IPS-18c (cell line): ENCODE data around the gene EML4.
"Not testable (repeated sequence)": the region's sequence is repeated elsewhere in the genome, so short reads cannot be mapped to it uniquely, and the experiment has no call there.

ENCODE experiments used
- H3K4me3 ChIP-seq: 2 replicates; pipeline ENCODE4 v1.7.0; 2013; ENCODE audit warnings: low read depth, mild to moderate bottlenecking, low read length, moderate library complexity; ENCODE audit not compliant: insufficient read depth
- H3K9me3 ChIP-seq: one replicate; pipeline ENCODE4 v1.6.1; 2013; ENCODE audit warnings: mild to moderate bottlenecking, low read length, moderate library complexity; ENCODE audit not compliant: control insufficient read depth, insufficient read depth

EML4 gene

DNA sequence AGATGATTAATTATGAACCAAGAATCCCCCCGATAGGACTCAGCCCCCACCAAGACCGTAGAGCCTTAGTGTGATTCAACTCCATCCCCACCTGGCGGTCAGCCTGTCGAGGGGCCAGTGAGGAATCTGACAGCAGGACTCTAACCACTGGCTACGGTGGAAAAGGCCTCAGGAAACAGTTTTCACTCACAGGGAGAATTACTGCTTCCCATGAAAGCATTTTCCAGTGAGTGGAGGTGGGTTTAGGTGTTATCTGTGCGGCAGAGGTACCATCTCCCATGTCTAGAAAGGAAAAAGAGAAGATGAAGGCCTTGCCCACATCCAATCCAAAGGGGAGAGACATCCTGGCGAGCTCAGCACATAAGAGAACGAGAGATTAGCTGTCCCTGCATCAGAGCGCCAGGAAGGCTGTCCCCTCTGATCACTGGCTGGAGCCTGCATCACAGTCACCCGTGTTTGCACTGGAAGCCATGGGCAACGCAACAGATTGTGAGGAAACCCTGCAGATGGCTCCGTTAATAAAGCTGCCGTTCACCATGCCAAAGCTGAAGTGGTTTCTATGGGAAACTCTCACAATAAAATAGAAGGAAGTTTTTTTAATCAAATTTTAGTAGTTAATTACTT, 169.5 kb downstream of the EML4 start:
- Histone ChIP-seq H3K9me3 (peaks cover 2% of the 10 kb centered on the region), H3K4me3 (no peak overlapping the region)

DNA sequence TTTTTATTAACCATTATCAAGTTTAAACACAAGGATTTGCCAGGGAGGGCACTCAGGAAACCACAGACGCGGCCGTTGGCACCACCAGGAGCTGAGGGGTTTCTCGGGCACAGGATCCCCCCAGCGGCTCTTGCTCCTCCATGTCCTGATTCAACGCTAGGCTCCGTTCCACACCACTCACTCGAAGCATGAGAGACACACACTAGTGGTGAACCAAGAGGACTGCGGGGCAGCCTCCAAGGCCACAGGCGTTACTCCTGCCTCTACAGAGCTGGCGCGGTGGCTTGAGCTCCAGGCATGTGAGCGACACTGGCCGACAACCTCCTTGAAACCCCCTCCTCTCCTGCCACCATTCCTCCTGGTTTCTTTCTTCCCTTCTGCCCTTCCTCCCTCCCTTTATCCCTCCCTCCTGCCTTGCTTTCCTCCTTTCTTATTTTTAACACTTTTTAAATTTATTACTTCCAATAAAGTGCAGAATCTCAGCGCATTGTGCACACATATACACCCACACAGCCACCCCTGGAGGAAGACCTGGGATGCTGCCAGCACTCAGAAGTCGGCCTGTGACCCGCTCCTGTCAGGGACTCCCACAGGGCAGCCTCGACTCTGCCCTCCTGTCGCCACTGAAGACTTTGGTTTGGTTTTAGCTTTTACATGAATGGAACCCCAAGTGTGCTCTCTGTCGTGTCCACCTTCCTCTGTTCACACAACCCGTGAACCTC, 170.2 kb downstream of the EML4 start:
- H3K4me3 ChIP-seq, result no peak overlapping the region
- peaks cover 2% of the 10 kb centered on the region for H3K9me3 ChIP-seq

DNA sequence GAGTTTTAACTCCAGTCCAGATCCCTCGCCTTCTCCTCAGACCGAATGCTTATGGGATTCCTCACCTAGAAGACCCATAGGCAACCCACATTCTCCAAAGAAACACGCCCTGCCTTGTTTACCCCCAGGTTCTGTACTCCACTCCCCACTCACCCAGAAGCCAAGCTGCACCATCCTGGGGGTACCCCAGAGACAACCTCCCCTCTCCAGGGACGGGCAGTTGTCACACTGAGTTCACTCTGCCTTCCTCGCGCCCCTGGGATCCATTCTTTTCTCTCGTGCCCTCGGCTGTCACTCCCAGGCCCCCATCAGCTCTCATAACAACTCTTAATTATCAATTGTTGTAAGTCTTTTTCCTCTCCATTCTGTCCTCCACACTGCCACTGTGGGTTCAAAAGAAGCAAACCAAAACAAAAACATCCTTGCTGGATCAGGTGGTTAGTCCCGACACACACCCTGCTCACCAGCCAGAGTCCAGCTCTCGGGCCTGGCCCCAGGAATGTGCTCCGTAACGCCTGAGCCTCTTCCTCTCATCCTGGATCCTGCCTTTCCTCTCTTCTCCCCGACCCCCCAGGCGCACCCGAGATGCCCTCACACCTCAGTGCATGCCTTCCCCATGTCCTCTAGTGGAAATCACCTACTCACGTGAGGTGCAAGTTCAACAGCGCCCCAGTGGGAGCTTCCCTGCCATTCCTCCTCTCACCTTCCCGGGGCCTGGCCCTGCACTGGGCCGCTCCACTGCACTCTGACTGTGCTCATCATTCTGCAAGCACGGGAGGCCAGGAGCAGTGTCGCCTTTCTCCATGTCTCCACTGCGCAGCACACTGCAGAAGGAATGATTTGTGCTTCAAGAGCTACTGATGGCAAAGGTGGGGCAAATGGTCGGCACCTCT, 171.1 kb downstream of the EML4 start:
- peaks cover 2% of the 10 kb centered on the region for H3K9me3 ChIP-seq
- H3K4me3 ChIP-seq, result no peak overlapping the region

DNA sequence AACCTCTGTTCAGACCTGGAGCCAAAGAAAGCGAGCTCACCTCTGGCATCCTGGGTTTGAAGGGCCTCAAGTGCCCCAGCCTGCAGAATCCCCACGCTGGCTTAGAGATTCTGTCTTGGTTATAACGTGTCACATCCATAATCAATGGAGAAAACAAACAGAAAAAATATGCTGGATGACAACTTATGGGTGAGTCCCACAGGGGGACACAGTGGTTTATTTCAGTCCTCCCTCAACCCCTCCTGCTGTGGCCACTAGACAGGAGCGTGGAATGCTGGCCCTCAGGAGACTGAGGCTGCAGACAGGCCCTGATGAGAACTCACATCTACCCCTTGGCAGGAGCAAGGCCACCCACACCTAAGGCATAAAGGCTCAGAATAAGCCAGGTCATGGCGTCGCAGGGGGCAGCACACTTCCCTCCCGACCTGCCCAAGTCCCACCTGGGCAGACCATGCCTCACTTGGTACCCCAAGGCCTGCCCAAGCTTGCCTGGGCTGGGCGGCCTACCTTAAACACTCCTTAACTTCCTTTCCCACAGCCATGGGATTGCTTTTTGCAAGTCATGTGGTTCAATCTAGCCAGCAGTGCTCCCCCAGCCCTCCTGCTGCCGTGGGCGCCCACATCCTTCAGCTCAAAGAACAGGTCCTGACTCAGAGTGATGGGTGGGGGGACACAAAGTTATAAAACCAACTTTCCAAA, 171.9 kb downstream of the EML4 start:
- H3K4me3 ChIP-seq, result no peak overlapping the region
- H3K9me3 ChIP-seq, result peaks cover 2% of the 10 kb centered on the region

DNA sequence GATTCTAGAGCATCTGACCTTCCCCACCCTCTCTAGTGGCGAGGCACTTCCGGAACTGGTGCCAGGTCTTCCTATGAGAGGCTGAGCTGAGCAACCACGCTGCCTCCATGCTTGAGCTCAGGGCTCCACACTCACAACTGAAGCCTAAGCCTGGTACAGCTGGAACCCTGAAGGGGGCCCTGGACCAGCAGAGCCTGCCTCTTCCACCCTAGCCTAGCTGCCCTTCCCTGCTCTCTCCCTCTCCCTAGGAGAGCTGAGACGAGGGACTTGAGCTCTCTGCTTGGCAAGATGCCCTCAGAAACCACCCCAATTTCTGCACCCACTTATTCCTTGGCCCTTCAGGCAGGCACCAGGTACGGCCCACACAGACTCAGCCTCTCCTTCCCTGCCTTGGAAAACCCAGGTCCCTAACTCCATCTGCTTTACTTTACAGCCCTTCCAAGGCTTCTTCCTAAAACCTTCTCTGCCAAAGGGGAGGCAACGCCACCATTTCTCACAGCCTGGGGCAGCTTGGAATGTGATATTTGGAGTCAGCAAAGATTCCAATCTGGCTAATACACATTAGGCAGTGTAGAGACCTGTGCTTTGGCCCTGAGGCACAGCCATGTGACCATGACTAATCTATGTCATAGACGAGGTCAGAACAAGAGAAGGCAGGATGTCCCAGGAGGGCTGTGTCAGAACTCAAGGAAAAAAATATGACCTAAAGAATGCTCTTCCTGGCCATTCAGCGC, 173.1 kb downstream of the EML4 start:
- H3K4me3 ChIP-seq, result no peak overlapping the region
- H3K9me3 ChIP-seq, result peaks cover 2% of the 10 kb centered on the region

DNA sequence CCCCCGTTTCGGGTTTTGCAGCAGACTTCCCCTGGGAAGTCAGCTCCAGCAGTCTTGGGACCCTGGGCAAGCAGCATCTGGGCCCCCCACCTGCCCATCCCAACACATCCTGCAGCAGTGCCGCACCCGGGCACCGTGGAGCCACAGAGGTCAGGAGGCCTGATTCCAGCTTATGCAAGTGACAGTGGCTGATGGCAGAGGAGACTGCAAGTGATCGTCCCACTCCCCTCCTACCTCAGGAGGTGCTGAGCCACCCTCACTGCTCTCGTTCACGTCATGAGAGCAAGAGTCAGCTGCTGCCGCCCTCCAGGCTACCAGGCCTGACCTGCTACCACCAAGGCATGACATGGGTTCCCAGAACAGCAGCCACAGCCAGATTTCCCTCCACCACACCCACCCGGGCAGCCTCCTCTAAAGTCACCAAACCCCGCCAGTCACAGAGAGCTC, 173.7 kb downstream of the EML4 start:
- Histone ChIP-seq H3K4me3 (no peak overlapping the region), H3K9me3 (peaks cover 2% of the 10 kb centered on the region)

DNA sequence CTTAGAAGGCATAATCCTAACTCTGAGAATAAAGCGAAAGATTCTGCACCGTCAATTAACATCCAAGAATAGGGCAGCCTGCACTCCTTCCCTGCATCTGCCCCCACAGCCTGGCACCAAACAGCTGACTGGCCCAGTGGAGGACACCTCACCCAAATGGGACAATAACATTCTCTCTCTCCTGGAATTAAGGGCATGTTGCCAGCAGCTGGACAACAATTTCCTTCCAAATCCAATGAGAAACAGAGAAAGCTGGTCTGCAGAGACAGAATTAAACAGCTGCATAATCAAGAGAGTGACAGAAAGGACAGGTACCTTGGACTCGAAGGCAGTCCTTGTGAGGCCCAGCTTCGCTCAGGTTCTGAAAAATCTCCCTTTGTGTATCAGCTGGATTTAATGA, 176.8 kb downstream of the EML4 start:
- Histone ChIP-seq H3K4me3 (no peak overlapping the region), H3K9me3 (peaks cover 2% of the 10 kb centered on the region)

DNA sequence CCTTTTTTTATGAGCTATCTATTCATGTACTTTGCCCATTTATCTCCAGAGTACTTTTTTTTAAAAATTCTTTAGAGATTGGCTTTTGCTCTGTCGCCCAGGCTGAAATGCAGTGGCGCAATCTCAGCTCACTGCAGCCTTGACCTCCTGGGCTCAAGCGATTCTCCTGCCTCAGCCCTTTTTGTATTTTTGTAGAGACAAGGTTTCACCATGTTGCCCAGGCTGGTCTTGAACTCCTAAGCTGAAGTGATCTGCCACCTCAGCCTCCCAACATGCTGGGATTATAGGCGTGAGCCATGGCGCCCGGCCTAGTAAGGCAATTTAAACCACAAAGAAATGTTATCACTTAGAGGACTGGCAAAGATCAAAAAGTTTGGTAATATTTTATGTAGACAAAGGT, 177.7 kb downstream of the EML4 start:
- H3K4me3 ChIP-seq, H3K9me3 ChIP-seq: not testable (repeated sequence)

DNA sequence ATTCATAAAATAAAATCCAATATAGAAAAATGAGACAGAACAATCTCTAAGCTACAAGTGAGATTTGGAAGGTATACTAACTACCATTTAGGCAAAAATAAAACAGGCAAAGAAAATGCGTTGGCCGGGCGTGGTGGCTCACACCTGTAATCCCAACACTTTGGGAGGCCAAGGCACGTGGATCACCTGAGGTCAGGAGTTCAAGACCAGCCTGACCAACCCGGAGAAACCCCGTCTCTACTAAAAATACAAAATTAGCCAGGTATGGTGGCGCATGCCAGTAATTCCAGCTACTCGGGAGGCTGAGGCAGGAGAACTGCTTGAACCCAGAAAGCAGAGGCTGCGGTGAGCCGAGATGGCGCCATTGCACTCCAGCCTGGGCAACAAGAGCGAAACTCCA, 178.4 kb downstream of the EML4 start:
- H3K4me3 ChIP-seq, result not testable (repeated sequence)

DNA sequence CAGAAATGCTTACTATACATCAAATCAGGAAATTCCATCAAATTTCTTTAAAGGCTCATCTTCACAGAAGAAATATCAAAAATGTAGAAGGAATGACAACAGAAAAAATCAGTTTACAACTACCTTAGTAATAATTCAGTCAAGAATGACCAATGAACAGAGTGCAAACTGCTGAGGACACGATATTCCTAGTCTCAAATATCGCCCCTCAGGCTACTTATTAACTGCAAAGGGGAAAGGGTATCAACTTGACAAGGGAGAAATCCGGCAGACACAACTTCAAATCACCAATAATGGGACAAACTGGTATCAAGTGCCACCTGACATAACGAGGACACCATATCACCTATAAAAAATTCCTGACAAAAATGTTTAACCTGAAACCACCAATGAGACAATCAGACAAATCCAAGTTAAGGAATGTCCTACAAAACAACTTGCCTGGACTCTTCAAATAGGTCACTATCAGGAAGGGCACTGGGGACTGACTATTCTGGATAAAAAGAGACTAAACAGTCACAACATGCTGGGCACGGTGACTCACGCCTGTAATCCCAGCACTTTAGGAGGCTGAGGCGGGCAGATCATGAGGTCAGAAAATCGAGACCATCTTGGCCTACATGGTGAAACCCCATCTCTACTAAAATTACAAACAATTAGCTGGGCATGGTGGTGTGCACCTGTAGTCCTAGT, 179.1 kb downstream of the EML4 start:
- H3K4me3 ChIP-seq, result no peak overlapping the region
- H3K9me3 ChIP-seq, result peaks cover 2% of the 10 kb centered on the region

More for the DNA sequence above, 178.4 kb downstream of the EML4 start:
- not testable (repeated sequence) for H3K9me3 ChIP-seq

DNA sequence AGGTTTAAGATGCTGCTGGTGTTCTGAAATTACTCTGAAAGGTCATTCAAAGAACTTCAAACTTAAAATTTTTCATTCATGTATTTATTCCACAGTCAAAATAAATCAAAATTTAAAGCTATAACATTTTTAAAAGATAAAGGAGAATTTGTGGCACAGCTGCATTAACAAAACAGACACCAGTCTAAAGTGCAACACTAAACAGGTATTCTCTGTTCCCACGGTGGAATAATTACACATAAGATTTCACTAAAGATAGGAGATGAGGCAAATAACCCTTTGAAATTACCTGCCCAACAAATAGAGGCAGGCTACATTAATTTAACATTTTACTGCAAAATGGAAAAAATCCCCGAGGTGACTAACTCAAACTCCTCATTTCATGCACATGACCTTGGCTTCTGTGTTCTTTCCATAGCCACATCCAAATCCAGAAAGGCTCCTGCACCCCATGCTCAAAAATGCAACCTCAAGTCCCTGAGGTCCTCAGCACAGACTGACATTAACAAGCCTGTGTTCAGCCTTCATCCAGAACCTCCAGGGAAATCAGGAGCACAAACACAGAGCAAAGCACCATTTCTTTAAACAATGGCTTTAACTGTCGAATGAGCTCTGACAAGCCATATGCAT, 181.4 kb downstream of the EML4 start:
- H3K4me3 ChIP-seq, result no peak overlapping the region

DNA sequence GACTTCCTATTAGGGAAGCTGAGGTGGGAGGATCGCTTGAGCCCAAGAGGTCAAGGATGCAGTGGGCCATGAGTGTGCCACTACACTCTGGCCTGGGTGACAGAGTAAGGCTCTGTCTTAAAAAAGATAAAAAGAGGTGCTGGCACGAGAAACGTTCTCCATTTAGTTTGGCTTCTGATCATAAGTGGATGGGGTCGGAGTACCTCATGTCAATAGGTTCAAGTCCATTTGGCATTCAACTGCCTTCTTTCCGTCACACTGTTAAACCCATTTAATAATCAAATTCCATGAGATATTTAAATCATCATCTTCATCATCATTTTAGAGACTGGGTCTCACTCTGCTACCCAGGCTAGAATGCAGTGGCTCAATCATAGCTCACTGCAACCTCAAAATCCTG, 182.7 kb downstream of the EML4 start:
- Histone ChIP-seq H3K4me3 (no peak overlapping the region), H3K9me3 (peaks cover 2% of the 10 kb centered on the region)

More for the DNA sequence above, 181.4 kb downstream of the EML4 start:
- H3K9me3 ChIP-seq, result peaks cover 2% of the 10 kb centered on the region

DNA sequence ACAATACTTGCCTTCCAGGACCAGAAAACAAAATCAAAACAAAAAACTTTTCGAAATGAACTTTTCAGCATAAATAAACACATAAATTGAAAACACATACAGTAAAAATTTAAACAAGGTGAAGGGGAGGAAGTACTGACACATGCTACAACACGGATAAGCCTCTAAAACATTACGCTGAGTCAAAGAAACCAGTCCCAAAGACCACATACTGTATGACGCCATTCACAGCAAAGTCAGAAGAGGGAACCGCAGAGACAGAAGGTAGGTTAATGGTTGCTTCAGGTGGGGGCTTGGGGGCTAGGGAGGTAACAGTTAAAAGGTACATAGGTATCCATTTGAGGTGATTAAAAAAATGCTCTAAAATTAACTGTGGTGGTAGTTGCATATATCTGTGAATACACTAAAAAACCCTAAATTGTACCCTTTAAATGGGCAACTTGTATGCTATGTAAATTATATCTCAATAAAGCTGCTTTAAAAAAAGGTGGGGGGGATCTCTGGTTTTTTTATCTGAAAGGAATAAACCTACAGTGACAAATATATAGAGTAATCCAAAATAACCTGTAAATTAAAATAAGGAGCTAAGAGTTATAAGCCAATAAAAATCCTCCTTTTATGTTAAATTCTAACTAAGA, 184.8 kb downstream of the EML4 start:
- Histone ChIP-seq H3K4me3 (no peak overlapping the region), H3K9me3 (peaks cover 2% of the 10 kb centered on the region)

DNA sequence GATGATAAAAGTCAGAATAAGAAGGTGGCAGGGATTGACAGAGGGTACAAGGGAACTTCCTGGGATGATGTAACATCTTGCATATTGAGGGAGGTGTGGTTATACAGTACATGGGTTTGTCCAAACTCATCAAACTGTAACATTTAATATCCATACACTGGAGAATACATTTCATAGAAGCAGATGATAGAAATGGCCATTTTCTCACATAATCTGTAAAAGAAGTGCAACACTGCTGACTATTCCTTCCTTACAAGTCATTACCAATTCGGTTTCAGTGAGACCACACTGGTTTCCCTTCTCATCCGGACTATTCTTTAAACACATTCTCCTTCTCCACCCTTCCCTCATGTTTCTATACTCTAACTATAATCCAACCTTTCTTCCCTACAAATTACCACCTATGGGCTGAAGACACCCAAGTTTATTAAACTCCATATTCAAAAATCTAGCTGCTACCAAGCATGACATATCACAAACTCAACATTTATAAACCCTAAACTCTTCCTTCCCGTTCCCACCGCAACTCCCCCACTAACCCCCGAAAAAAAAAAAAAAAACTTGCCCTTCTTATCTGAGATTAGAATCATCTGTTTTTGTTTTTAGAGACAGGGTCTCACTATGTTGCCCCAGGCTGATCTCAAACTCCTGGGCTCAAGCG, 190.3 kb downstream of the EML4 start:
- Histone ChIP-seq H3K4me3 (peak overlapping the region; percentile 97; the same call in 1 of the 2 replicates), H3K9me3 (no peaks in the 10 kb centered on the region)

DNA sequence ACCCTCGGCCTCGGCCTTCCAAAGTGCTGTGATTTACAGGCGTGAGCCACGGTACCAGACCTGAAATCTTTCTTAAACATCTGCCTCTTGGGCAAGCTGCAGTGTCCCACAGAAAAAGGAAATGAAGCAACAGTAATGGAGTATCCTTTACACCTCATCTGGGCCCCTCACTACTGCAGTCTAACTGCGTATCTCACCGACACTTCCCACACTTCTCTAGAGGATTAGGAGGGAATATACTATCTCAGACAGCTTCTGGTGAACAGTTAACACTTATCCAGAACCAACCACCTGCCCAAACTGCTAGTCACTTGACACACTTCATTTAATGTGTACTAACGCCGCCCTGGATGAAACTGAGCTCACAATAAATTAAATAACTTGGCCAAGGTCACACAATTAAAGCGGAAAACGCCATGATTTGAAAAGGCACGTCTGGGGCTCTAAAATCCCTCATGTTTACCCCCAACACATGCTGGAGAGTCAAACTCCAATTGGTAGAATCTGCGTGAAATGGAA, 190.9 kb downstream of the EML4 start:
- H3K4me3 ChIP-seq, result peak overlapping the region; percentile 97
- no peaks in the 10 kb centered on the region for H3K9me3 ChIP-seq
